Omental fat pad (tissue), 4 donors: ENCODE results near the gene GNA15. TPM values are rescaled to one million over a fixed set of nuclear protein-coding genes. Genes with fewer than 3 reads are reported as not detected.

Experiments used
- ATAC-seq: fragments of 150-250 bp; one replicate; pipeline ENCODE4 v1.9.1; 2016; ENCODE audit warnings: mild to moderate bottlenecking, moderate library complexity; ENCODE audit not compliant: low FRiP score
- DNase-seq: peaks from one replicate; pipeline ENCODE4 v3.0.0-alpha.2; 2019; ENCODE audit warnings: low spot score
- total RNA-seq, 4 donors: library from RNA; depleted of rRNA; stranded (reverse); fragments of >200 nt; gene quantifications; one replicate each; pipeline ENCODE4 v1.1.0, GENCODE V29; 2016
- TF ChIP-seq, protein P1 (sequence below), 3 donors: fragments of 450-650 bp; IDR thresholded peaks; one replicate each; pipeline ENCODE4 v1.5.1; 2016 to 2017; ENCODE audit warnings: antibody characterized with exemption in 3 of 3, mild to moderate bottlenecking in 3 of 3, moderate library complexity in 2 of 3

Gene GNA15
- total RNA-seq, 4 donors from 2014 or later, result 10.2 to 33.7 (median 10.8) TPM

DNA sequence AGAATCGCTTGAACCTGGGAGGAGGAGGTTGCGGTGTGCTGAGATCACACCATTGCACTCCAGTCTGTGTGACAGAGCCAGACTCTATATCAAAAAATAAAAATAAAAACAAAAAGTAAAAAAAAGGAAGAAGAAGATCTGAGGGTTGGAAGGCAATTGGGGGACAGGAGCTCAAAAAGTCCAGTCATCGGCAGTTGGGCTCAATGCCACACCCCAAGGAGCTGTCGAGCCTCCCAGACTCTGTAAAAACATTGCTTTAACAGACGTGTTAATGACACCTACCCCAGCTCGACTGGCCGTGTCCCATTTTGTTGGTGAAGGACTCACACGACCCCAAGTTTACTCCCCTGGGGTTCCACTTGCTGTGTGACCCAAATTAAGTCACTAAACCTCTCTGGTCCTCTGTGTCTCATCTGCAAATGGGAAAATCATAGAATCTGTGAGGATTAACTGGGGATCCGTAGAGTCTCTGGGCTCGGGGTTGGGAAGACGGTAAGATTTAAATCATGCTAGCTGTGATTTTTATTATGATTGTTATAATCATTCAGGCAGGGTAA is 7.0 kb downstream of the GNA15 start:
- TF ChIP-seq, protein P1, sequence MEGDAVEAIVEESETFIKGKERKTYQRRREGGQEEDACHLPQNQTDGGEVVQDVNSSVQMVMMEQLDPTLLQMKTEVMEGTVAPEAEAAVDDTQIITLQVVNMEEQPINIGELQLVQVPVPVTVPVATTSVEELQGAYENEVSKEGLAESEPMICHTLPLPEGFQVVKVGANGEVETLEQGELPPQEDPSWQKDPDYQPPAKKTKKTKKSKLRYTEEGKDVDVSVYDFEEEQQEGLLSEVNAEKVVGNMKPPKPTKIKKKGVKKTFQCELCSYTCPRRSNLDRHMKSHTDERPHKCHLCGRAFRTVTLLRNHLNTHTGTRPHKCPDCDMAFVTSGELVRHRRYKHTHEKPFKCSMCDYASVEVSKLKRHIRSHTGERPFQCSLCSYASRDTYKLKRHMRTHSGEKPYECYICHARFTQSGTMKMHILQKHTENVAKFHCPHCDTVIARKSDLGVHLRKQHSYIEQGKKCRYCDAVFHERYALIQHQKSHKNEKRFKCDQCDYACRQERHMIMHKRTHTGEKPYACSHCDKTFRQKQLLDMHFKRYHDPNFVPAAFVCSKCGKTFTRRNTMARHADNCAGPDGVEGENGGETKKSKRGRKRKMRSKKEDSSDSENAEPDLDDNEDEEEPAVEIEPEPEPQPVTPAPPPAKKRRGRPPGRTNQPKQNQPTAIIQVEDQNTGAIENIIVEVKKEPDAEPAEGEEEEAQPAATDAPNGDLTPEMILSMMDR (IDR thresholded peaks at IDR 0.05), result no peak
- ATAC-seq, result no peak
- DNase-seq, result no peak

DNA sequence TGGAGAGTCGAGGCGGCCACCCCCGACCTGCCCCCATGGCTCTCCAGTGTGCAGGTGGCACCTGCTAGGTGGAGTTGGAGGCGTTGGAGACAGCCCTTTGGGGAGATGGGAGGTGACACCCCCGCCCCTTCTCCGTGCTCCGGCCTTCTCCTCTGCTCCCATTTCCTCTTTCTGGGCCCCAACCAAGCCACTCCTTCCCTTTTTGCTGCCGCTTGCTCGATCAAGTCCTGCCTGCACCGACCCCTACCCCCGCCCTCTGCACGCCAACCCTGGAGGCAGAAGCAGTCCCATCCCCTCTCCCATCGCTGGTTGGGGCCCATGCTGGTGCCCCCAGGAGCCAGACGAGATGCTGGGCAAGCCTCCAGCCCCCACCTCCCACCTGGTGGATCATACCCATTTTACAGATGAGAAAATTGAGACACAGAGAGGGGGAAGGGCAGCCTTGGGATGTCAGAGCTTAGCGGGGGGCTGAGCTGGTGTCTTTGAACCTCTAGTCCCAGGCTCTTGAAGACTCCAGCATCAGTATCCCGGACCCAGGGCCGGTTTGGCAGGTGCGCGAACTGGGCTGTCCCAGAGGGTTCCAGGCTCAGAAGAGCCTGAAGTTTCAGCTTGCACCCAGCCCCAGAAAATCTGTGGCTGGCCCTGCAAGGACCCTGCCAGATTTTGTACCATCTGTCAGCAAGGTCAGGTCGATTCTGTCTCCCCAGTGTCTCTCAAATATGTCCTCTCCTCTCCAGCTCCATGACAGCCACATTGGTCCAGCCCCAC is 10.3 kb downstream of the GNA15 start:
- DNase-seq (no peak), ATAC-seq (no peak)
- TF ChIP-seq, protein P1 (IDR thresholded peaks at IDR 0.05), result no peak

DNA sequence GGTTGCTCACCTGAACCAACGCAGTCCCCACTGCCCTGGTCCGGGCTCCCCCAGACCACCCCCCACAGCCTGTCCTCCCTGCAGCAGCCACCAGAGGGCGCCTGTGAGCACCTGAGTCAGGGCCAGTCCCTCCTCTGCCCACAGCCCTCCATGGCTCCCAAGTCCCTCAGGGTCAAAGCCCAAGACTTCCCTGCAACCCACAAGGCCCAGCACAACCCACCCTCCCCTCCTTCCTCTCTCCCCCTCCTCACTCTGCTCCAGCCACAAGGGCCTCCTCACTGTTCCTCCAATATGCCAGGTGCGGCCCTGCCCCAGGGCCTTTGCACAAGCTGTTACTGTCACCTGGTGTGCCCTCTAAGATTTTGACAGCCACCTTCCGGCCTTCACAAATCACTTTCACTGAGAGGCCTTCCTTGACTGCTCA is 10.9 kb downstream of the GNA15 start:
- ATAC-seq (no peak), DNase-seq (no peak)
- TF ChIP-seq, protein P1 (IDR thresholded peaks at IDR 0.05), result no peak

DNA sequence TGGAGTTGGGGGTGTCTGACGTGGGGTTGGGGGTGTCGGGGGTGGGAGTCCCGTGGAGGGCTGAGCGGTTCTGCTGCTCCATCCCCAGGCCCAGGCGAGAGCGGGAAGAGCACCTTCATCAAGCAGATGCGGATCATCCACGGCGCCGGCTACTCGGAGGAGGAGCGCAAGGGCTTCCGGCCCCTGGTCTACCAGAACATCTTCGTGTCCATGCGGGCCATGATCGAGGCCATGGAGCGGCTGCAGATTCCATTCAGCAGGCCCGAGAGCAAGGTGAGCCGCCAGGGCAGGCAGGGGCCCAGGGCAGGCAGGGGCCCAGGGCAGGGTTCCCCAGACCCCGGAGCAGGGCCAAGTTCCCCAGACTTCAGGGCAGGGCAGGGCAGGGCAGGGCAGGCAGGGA is 12.7 kb downstream of the GNA15 start:
- no peak for ATAC-seq
- no peak for DNase-seq
- TF ChIP-seq, protein P1 (IDR thresholded peaks at IDR 0.05), result no peak

DNA sequence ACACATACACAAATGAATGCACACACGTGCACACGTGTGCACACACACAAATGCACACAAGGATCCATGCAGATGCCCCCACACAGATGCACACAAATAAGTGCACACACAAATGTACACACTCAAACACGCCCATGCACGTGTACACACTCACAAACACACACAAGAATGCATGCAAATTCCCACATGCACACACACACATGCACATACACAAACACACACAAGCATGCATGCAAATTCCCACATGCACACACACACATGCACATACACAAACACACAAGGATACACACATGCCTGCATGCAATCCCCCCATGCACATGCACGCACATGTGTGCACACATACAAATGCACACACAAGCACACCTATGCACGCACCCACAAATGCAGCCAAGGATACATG is 13.3 kb downstream of the GNA15 start:
- TF ChIP-seq, protein P1 (IDR thresholded peaks at IDR 0.05), result no peak
- DNase-seq, result no peak
- no peak for ATAC-seq

DNA sequence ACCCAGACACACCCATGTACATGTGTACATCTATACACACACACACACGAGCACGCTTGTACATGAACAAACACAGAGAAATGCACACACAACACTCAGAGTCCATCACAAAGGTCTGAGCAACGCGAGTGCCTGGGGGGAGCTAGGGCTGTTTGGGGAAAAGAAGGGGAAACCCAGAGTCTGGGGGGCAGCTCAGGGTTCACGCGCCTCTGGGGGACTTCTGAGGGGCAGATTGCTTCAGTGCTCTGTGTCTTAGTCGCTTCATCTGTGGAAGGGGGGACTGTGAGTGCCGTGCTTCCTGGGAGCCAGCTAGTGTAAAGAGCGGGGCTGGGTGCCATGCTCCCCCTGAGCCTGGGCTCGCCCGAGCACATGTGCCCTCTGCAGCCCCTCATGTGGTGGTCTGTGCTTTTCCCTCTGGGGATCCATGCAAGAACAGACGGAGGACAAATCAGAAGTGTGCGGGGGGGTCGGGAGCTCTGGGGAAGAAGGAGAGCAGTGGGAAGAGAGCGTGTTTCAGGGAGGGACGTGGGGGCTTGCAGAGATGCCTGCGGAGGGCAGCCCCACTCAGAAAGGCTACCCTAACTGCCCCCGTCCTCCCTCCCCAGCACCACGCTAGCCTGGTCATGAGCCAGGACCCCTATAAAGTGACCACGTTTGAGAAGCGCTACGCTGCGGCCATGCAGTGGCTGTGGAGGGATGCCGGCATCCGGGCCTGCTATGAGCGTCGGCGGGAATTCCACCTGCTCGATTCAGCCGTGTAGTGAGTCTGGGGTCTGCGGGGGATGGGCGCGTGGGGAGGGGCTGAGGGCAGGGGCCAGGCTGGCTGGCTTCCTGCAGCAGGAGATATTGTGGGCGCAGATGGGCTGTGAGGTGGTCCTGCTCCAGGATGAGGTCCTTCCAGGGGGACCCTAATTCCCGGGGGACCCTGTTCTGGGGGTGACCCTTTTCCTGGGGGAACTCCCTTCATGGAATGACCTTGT is 14.0 kb downstream of the GNA15 start:
- TF ChIP-seq, protein P1 (IDR thresholded peaks at IDR 0.05), result no peak
- no peak for DNase-seq
- ATAC-seq, result no peak
